ENCODE data around the gene HADHB.
"Not testable (repeated sequence)": the region's sequence is repeated elsewhere in the genome, so short reads cannot be mapped to it uniquely, and the experiment has no call there.

Gene HADHB

DNA sequence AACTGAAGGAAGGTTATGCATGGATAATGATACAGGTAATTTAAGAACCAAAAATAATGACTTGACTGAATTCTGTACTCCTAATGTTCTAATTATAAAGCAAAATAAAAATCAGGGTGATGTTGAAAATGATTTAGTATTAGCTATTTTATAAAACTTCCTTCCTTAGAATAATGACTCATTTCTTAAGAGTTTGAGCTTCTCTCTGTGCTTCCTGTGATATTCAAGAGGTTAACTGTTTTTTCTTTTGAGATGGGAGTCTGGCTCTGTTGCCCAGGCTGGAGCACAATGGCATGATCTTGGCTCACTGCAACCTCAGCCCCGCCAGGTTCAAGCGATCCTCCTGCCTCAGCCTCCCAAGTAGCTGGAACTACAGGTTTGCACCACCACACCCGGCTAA is 15.1 kb upstream of the HADHB start:
- H3K4me3 Mint-ChIP-seq: no peak overlapping the region
- DNase-seq: no peak
- H3K27ac Mint-ChIP-seq: no peak overlapping the region
- no peaks in the 10 kb centered on the region for H3K27me3 Mint-ChIP-seq
- ATAC-seq (replicated peaks): peak in 1 of 2 donors; percentile 14
- H3K9me3 Mint-ChIP-seq: no peaks in the 10 kb centered on the region
- peaks cover 32 to 49% of the 10 kb centered on the region in 2 donors for H3K36me3 Mint-ChIP-seq
- peaks cover 3 to 6% of the 10 kb centered on the region in 2 donors for H3K4me1 Mint-ChIP-seq

DNA sequence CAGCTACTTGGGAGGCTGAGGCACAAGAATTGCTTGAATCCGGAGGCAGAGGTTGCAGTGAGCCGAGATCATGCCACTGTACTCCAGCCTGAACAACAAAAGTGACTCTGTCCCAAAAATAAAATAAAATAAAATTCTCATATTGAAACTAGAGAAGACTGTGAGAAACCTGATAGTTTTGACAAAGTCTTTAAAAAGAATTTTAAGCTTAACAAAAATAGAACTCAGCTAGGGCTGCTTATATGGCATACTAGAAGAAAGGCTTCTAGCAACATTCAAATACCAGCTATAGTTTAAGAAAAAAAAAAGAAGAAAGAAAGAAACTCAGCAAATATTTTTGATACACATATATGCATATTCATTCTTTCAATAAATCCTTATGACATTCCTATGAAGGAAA is 13.9 kb upstream of the HADHB start:
- no peaks in the 10 kb centered on the region for H3K27me3 Mint-ChIP-seq

DNA sequence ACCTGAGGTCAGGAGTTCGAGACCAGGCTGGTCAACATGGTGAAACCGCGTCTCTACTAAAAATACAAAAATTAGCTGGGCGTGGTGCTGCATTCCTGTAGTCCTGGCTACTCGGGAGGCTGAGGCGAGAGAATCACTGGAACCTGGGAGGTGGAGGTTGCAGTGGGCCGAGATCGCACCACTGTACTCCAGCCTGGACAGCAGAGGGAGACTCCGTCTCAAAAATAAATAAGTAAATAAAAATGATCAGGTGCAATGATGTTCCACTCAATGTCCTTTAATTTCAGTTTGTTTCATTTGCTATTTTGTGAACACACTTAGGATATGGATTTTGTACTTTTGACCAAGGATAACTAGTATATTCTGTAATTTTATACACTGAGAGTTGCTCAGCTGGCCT is 9.7 kb upstream of the HADHB start:
- Mint-ChIP-seq H3K9me3 (no peaks in the 10 kb centered on the region), H3K27ac (no peak overlapping the region), H3K4me1 (peaks cover 3 to 11% of the 10 kb centered on the region in 2 donors), H3K4me3 (no peak overlapping the region), H3K27me3 (no peaks in the 10 kb centered on the region), H3K36me3 (peaks cover 16 to 33% of the 10 kb centered on the region in 2 donors)
- no peak for ATAC-seq (replicated peaks)
- DNase-seq: no peak

More for the DNA sequence above, 13.9 kb upstream of the HADHB start:
- DNase-seq: no peak
- Mint-ChIP-seq H3K27ac (no peak overlapping the region), H3K4me3 (no peak overlapping the region), H3K9me3 (no peaks in the 10 kb centered on the region), H3K36me3 (peaks cover 33 to 50% of the 10 kb centered on the region in 2 donors), H3K4me1 (peaks cover 3 to 6% of the 10 kb centered on the region in 2 donors)
- ATAC-seq (replicated peaks): no peak

DNA sequence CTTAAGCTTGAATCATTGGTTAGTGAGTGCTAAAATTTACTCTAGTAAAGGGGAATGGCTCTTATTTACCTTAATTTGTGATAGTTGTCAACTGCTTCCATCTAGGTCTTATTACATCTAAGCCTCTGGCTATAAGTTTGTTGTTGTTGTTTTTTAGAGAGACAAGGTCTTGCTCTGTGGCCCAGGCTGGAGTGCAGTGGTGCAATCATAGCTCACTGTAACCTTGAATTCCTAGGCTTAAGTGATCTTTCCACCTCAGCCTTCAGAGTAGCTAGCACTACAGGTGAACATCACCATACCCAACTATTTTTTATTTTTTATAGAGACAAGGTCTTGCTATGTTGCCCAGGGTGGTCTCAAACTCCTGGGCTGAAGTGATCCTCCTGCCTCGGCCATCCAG is 6.9 kb upstream of the HADHB start:
- no peak for ATAC-seq (replicated peaks)
- no peak overlapping the region for H3K4me3 Mint-ChIP-seq
- peaks cover 16 to 36% of the 10 kb centered on the region in 2 donors for H3K4me1 Mint-ChIP-seq
- no peak for DNase-seq
- no peaks in the 10 kb centered on the region for H3K27me3 Mint-ChIP-seq
- H3K9me3 Mint-ChIP-seq: no peaks in the 10 kb centered on the region
- H3K36me3 Mint-ChIP-seq: peaks cover 19 to 37% of the 10 kb centered on the region in 2 donors
- no peak overlapping the region for H3K27ac Mint-ChIP-seq

DNA sequence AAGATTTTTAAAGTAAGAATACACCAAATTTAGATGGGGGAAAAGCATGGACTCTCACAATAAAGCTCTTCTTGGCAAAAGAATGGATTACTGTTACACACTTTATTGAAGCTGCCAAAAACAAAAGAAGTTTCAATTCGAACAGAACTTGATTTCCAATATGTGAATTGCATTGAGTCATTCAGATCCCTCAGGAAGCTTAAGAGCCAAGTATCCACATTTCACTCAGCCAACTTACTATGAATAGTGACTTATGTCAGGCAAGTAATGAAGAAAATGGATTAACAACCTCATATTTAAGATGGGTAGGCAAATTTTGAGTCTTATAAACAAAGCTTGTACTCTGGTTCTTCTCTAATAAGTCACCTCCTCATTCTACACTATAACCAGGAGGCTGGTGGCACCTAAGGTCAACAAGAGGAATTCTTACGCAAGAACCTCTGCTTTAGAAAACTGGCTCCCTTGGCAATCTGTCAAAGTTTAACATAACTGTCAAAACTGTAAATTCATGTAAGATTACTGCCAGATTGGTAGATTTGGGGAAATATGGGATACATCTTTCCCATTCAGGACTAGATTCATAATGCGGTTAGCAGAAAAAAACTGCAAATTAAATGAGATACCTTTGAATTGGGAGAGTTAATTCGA is 6.3 kb upstream of the HADHB start:
- no peak overlapping the region for H3K27ac Mint-ChIP-seq
- H3K4me1 Mint-ChIP-seq: peaks cover 18 to 42% of the 10 kb centered on the region in 2 donors
- peaks cover 18 to 37% of the 10 kb centered on the region in 2 donors for H3K36me3 Mint-ChIP-seq
- no peak overlapping the region for H3K4me3 Mint-ChIP-seq
- H3K9me3 Mint-ChIP-seq: no peaks in the 10 kb centered on the region
- no peaks in the 10 kb centered on the region for H3K27me3 Mint-ChIP-seq
- no peak for DNase-seq
- ATAC-seq (replicated peaks): no peak

- DNase-seq: no peak
- H3K4me3 Mint-ChIP-seq: peak overlapping the region; percentile 25 to 52
- peaks cover 9 to 29% of the 10 kb centered on the region in 2 donors for H3K36me3 Mint-ChIP-seq
- H3K4me1 Mint-ChIP-seq: peaks cover 26 to 65% of the 10 kb centered on the region in 2 donors
- ATAC-seq (replicated peaks): no peak
- no peaks in the 10 kb centered on the region for H3K9me3 Mint-ChIP-seq
- H3K27ac Mint-ChIP-seq: no peak overlapping the region
- H3K27me3 Mint-ChIP-seq: no peaks in the 10 kb centered on the region
Observed at GRCh38 chr2:26241928-26242436, 2.8 kb upstream of the HADHB start.

- DNase-seq (no peak), ATAC-seq (replicated peaks) (no peak)
- no peaks in the 10 kb centered on the region for H3K9me3 Mint-ChIP-seq
- peak overlapping the region; percentile 95 to 96 for H3K4me3 Mint-ChIP-seq
- peaks cover 8 to 22% of the 10 kb centered on the region in 2 donors for H3K36me3 Mint-ChIP-seq
- H3K27me3 Mint-ChIP-seq: no peaks in the 10 kb centered on the region
- peaks cover 27 to 68% of the 10 kb centered on the region in 2 donors for H3K4me1 Mint-ChIP-seq
- H3K27ac Mint-ChIP-seq: peak overlapping the region; percentile 100
Observed at GRCh38 chr2:26243470-26244308, 1.1 kb upstream of the HADHB start.

GRCh38 chr2:26245231-26245732 is 543 bp downstream of the HADHB start:
- H3K36me3 Mint-ChIP-seq: peaks cover 5 to 14% of the 10 kb centered on the region in 2 donors
- DNase-seq: peak; percentile 34
- peak; percentile 37 to 43 for ATAC-seq (replicated peaks)
- peak overlapping the region; percentile 100 for H3K27ac Mint-ChIP-seq
- peak overlapping the region; percentile 95 to 96 for H3K4me3 Mint-ChIP-seq
- no peaks in the 10 kb centered on the region for H3K27me3 Mint-ChIP-seq
- H3K9me3 Mint-ChIP-seq: no peaks in the 10 kb centered on the region
- peaks cover 23 to 55% of the 10 kb centered on the region in 2 donors for H3K4me1 Mint-ChIP-seq

- Mint-ChIP-seq H3K4me3 (peak overlapping the region; percentile 95 to 96), H3K9me3 (no peaks in the 10 kb centered on the region), H3K27ac (peak overlapping the region; percentile 100), H3K27me3 (no peaks in the 10 kb centered on the region), H3K36me3 (peaks cover 5 to 8% of the 10 kb centered on the region in 2 donors), H3K4me1 (peaks cover 19 to 50% of the 10 kb centered on the region in 2 donors)
- DNase-seq: no peak
- peak; percentile 64 to 67 for ATAC-seq (replicated peaks)
Observed at GRCh38 chr2:26245810-26246209, 1.1 kb downstream of the HADHB start.

GRCh38 chr2:26246818-26247217 is 2.1 kb downstream of the HADHB start:
- no peak for ATAC-seq (replicated peaks)
- peaks cover 5 to 7% of the 10 kb centered on the region in 2 donors for H3K36me3 Mint-ChIP-seq
- peaks cover 18 to 46% of the 10 kb centered on the region in 2 donors for H3K4me1 Mint-ChIP-seq
- no peaks in the 10 kb centered on the region for H3K27me3 Mint-ChIP-seq
- H3K9me3 Mint-ChIP-seq: no peaks in the 10 kb centered on the region
- H3K4me3 Mint-ChIP-seq: peak overlapping the region; percentile 56 to 95
- no peak overlapping the region for H3K27ac Mint-ChIP-seq
- DNase-seq: no peak

DNA sequence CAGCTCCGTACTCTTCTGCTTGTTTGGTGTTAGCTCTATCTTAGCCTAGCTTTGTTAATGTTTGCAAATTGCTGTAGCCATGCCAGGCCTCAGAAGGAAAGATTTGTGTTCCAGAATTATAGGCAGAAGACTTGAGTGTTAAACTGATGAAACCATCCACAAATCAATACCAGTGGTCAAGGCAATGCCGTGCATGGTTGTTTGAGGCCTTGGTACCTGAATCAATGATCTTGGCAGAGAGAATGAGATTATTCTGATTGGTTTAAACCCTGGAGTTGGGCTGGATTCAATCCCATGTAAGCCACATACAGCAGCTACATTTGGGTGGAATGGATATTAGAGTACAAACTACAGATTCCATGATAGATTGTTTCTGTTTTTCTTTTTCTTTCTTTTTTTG is 4.9 kb downstream of the HADHB start:
- Mint-ChIP-seq H3K4me3 (no peak overlapping the region), H3K9me3 (no peaks in the 10 kb centered on the region), H3K27ac (no peak overlapping the region), H3K4me1 (peaks cover 16 to 36% of the 10 kb centered on the region in 2 donors), H3K36me3 (peaks cover 2 to 4% of the 10 kb centered on the region in 2 donors), H3K27me3 (no peaks in the 10 kb centered on the region)
- ATAC-seq (replicated peaks): no peak
- no peak for DNase-seq

GRCh38 chr2:26251893-26252292 is 7.2 kb downstream of the HADHB start:
- no peak overlapping the region for H3K27ac Mint-ChIP-seq
- no peaks in the 10 kb centered on the region for H3K9me3 Mint-ChIP-seq
- no peaks in the 10 kb centered on the region for H3K27me3 Mint-ChIP-seq
- H3K4me1 Mint-ChIP-seq: peaks cover 14 to 21% of the 10 kb centered on the region in 2 donors
- ATAC-seq (replicated peaks) (no peak), DNase-seq (no peak)
- no peak overlapping the region for H3K4me3 Mint-ChIP-seq
- peaks cover 8% of the 10 kb centered on the region in 2 donors for H3K36me3 Mint-ChIP-seq

GRCh38 chr2:26255759-26256384 is 11.1 kb downstream of the HADHB start:
- ATAC-seq (replicated peaks) (no peak), DNase-seq (no peak)
- H3K36me3 Mint-ChIP-seq: peaks cover 23 to 25% of the 10 kb centered on the region in 2 donors
- no peak overlapping the region for H3K4me3 Mint-ChIP-seq
- no peaks in the 10 kb centered on the region for H3K9me3 Mint-ChIP-seq
- H3K4me1 Mint-ChIP-seq: peaks cover 11 to 17% of the 10 kb centered on the region in 2 donors
- no peak overlapping the region for H3K27ac Mint-ChIP-seq
- no peaks in the 10 kb centered on the region for H3K27me3 Mint-ChIP-seq

GRCh38 chr2:26258836-26259235 is 14.1 kb downstream of the HADHB start:
- DNase-seq; ATAC-seq (replicated peaks); H3K9me3 Mint-ChIP-seq; H3K27ac Mint-ChIP-seq; H3K27me3 Mint-ChIP-seq; H3K4me3 Mint-ChIP-seq: not testable (repeated sequence)
- Mint-ChIP-seq H3K4me1 (peaks cover 6 to 11% of the 10 kb centered on the region in 2 donors), H3K36me3 (peaks cover 28 to 36% of the 10 kb centered on the region in 2 donors)
